Measurements from ENCODE around the gene PIH1D1. TPM values are rescaled to one million over a fixed set of nuclear protein-coding genes. Genes with fewer than 3 reads are reported as not detected.
A peak's percentile ranks its signal among the peaks of the same experiment; 100 is the strongest.

PIH1D1 gene
- total and polyA plus RNA-seq, 2 of the 13 experiments (the other 11 are each of a cell fraction or from before 2014, with no cell fraction given) = 110 to 137 TPM

GRCh38 chr19:49486710-49487276 is 35.2 kb upstream of the PIH1D1 start (continued):
- TF ChIP-seq IRF9 (CRISPR knock-in tag; IDR thresholded peaks at IDR 0.05; ENCODE audit: borderline replicate concordance) = no peak
- 0 out of 2 replicates have a peak, but pooled peaks have one; percentile 7 for TF ChIP-seq SOX13 (IDR thresholded peaks at IDR 0.05)
- no peak for TF ChIP-seq SOX13 (CRISPR knock-in tag; conservative IDR thresholded peaks at IDR 0.05 in 1 of 2, IDR thresholded peaks at IDR 0.05 in 1 of 2)
- TF ChIP-seq ZNF770 (CRISPR knock-in tag; IDR thresholded peaks at IDR 0.05) = peak; percentile 98
- no peak for TF ChIP-seq SP2 (CRISPR knock-in tag; IDR thresholded peaks at IDR 0.05)
- TF ChIP-seq ZNF264 (CRISPR knock-in tag; IDR thresholded peaks at IDR 0.05) = no peak; the same call in 1 of the 2 replicates
- no peak for TF ChIP-seq SNRNP70 (IDR thresholded peaks at IDR 0.05; ENCODE audit: low read depth, low read length)
- no peak for TF ChIP-seq GFI1 (CRISPR knock-in tag; IDR thresholded peaks at IDR 0.05; ENCODE audit: borderline replicate concordance)
- TF ChIP-seq ZNF512B (CRISPR knock-in tag; IDR thresholded peaks at IDR 0.05; ENCODE audit: borderline replicate concordance) = no peak
- TF ChIP-seq ZKSCAN8 (CRISPR knock-in tag; IDR thresholded peaks at IDR 0.05; ENCODE audit: borderline replicate concordance) = no peak
- no peak for TF ChIP-seq ATF2 (CRISPR knock-in tag; IDR thresholded peaks at IDR 0.05)
- 0 out of 2 replicates have a peak, but pooled peaks have one; percentile 0 for TF ChIP-seq SATB2 (CRISPR knock-in tag; IDR thresholded peaks at IDR 0.05)
- TF ChIP-seq ZNF17 (CRISPR knock-in tag; IDR thresholded peaks at IDR 0.05) = no peak
- TF ChIP-seq ZNF703 (CRISPR knock-in tag; IDR thresholded peaks at IDR 0.05; ENCODE audit: borderline replicate concordance) = no peak
- 0 out of 2 replicates have a peak, but pooled peaks have one; percentile 15 for TF ChIP-seq ISX (CRISPR knock-in tag; conservative IDR thresholded peaks at IDR 0.05)
- TF ChIP-seq ZNF678 (CRISPR knock-in tag; IDR thresholded peaks at IDR 0.05) = no peak
- no peak for TF ChIP-seq SOX6 (IDR thresholded peaks at IDR 0.05)
- TF ChIP-seq SOX6 (CRISPR knock-in tag; IDR thresholded peaks at IDR 0.05) = 0 out of 2 replicates have a peak, but pooled peaks have one; percentile 22
- no peak for TF ChIP-seq TMF1 (CRISPR knock-in tag; IDR thresholded peaks at IDR 0.05; ENCODE audit: low read depth)
- TF ChIP-seq RAD21 (CRISPR knock-in tag; IDR thresholded peaks at IDR 0.05) = no peak
- TF ChIP-seq ZNF432 (CRISPR knock-in tag; IDR thresholded peaks at IDR 0.05; ENCODE audit: borderline replicate concordance) = no peak
- no peak for TF ChIP-seq ZKSCAN5 (CRISPR knock-in tag; IDR thresholded peaks at IDR 0.05)
- no peak for TF ChIP-seq ZNF224 (CRISPR knock-in tag; IDR thresholded peaks at IDR 0.05)
